GM23338 (cell line): ENCODE measurements around the gene CDK4. TPM values are rescaled to one million over a fixed set of nuclear protein-coding genes. Genes with fewer than 3 reads are reported as not detected.
A peak's percentile ranks its signal among the peaks of the same experiment; 100 is the strongest.

Source experiments
- ATAC-seq: fragments of 200-7000 bp; cut with Tn5 transposase; 3 replicates; pipeline ENCODE4 v1.9.1; 2020
- DNase-seq: peaks from one replicate; pipeline ENCODE4 v3.0.0-alpha.2; 2015; ENCODE audit warnings: low spot score
- H2AFZ ChIP-seq: fragments of 200-600 bp; sonication (generic); 2 replicates; pipeline ENCODE4 v1.8.0; 2016; ENCODE audit warnings: antibody characterized with exemption, mild to moderate bottlenecking, moderate library complexity
- H3F3A ChIP-seq: fragments of 200-600 bp; sonication (generic); replicated peaks from 2 replicates; pipeline ENCODE4 v1.8.0; 2017; ENCODE audit warnings: antibody characterized with exemption, mixed run types, low read depth
- H3K27ac ChIP-seq: fragments of 200-600 bp; sonication (generic); 2 replicates; pipeline ENCODE4 v1.6.1; 2016; ENCODE audit warnings: low read depth
- H3K27me3 ChIP-seq: fragments of 200-600 bp; sonication (generic); 2 replicates; pipeline ENCODE4 v1.8.0; 2016; ENCODE audit warnings: mild to moderate bottlenecking, mixed run types, moderate library complexity; ENCODE audit not compliant: insufficient read depth
- H3K36me3 ChIP-seq: fragments of 200-600 bp; sonication (generic); 2 replicates; pipeline ENCODE4 v1.8.0; 2016; ENCODE audit warnings: mild to moderate bottlenecking; ENCODE audit not compliant: insufficient read depth
- H3K4me1 ChIP-seq: fragments of 200-600 bp; sonication (generic); 2 replicates; pipeline ENCODE4 v1.8.0; 2016; ENCODE audit warnings: mild to moderate bottlenecking, moderate library complexity; ENCODE audit not compliant: insufficient read depth
- H3K4me2 ChIP-seq: fragments of 200-600 bp; sonication (generic); 2 replicates; pipeline ENCODE4 v1.7.1; 2017; ENCODE audit warnings: mixed run types
- H3K4me3 ChIP-seq: fragments of 200-600 bp; sonication (generic); 2 replicates; pipeline ENCODE4 v1.6.1; 2016; ENCODE audit warnings: mixed run types
- H3K79me2 ChIP-seq: fragments of 200-600 bp; sonication (generic); replicated peaks from 2 replicates; pipeline ENCODE4 v1.8.0; 2017; ENCODE audit warnings: mild to moderate bottlenecking; ENCODE audit not compliant: insufficient read depth
- H3K9me2 ChIP-seq: fragments of 200-600 bp; sonication (generic); 2 replicates; pipeline ENCODE4 v1.8.0; 2017; ENCODE audit not compliant: insufficient read depth
- H4K20me1 ChIP-seq: fragments of 200-600 bp; sonication (generic); replicated peaks from 2 replicates; pipeline ENCODE4 v1.8.0; 2017; ENCODE audit warnings: mild to moderate bottlenecking; ENCODE audit not compliant: insufficient read depth
- H3K27ac Mint-ChIP-seq: 2 replicates; pipeline ENCODE4 v1.8.0; 2020; ENCODE audit warnings: inconsistent platforms, mild to moderate bottlenecking, moderate library complexity, mixed read lengths
- H3K27me3 Mint-ChIP-seq: 3 replicates; pipeline ENCODE4 v1.8.0; 2022; ENCODE audit warnings: low read depth, mild to moderate bottlenecking, moderate library complexity, mixed read lengths, inconsistent platforms; ENCODE audit not compliant: insufficient read depth, poor library complexity
- H3K36me3 Mint-ChIP-seq: 3 replicates; pipeline ENCODE4 v1.8.0; 2021; ENCODE audit warnings: low read depth, mild to moderate bottlenecking, inconsistent platforms, moderate library complexity, mixed read lengths
- H3K4me1 Mint-ChIP-seq: 3 replicates; pipeline ENCODE4 v1.8.0; 2020; ENCODE audit warnings: mild to moderate bottlenecking, inconsistent platforms, mixed read lengths
- H3K4me3 Mint-ChIP-seq: 3 replicates; pipeline ENCODE4 v1.8.0; 2021; ENCODE audit warnings: moderate library complexity, mild to moderate bottlenecking, inconsistent platforms, mixed read lengths
- H3K9me3 Mint-ChIP-seq: 3 replicates; pipeline ENCODE4 v1.8.0; 2020; ENCODE audit warnings: moderate library complexity, mild to moderate bottlenecking, inconsistent platforms, mixed read lengths
- CREB1 ChIP-seq: fragments of 250-450 bp; sonication (Bioruptor Pico); IDR thresholded peaks from 2 replicates; pipeline ENCODE4 v1.5.0; 2020; ENCODE audit warnings: low read depth, mild to moderate bottlenecking, moderate library complexity
- ETS1 ChIP-seq: IDR thresholded peaks from 2 replicates; pipeline ENCODE4 v1.6.1; 2016; ENCODE audit warnings: antibody characterized with exemption
- EZH2 ChIP-seq: fragments of 200-600 bp; sonication (generic); IDR thresholded peaks from one replicate; pipeline ENCODE4 v1.8.0; 2017; ENCODE audit warnings: antibody characterized with exemption, mild to moderate bottlenecking, low read depth; ENCODE audit not compliant: unreplicated experiment
- EZH2phosphoT487 ChIP-seq: fragments of 200-600 bp; sonication (generic); IDR thresholded peaks from one replicate; pipeline ENCODE4 v1.8.1; 2018; ENCODE audit warnings: antibody characterized with exemption; ENCODE audit not compliant: unreplicated experiment
- JUNB ChIP-seq: IDR thresholded peaks from one replicate; pipeline ENCODE4 v1.6.1; 2016; ENCODE audit warnings: antibody characterized with exemption; ENCODE audit not compliant: unreplicated experiment
- NANOG ChIP-seq: IDR thresholded peaks from 2 replicates; pipeline ENCODE4 v1.6.1; 2016; ENCODE audit warnings: antibody characterized with exemption, borderline replicate concordance
- POLR2AphosphoS5 ChIP-seq: IDR thresholded peaks from 2 replicates; pipeline ENCODE4 v1.6.1; 2016; ENCODE audit warnings: antibody characterized with exemption, low read depth
- STAT1 ChIP-seq: IDR thresholded peaks from one replicate; pipeline ENCODE4 v1.6.1; 2016; ENCODE audit warnings: antibody characterized with exemption; ENCODE audit not compliant: unreplicated experiment
- ZNF114 ChIP-seq: fragments of 250-450 bp; sonication (Bioruptor Pico); IDR thresholded peaks from 2 replicates; pipeline ENCODE4 v1.5.0; 2020; ENCODE audit warnings: mild to moderate bottlenecking, moderate library complexity
- ZNF331 ChIP-seq: fragments of 250-450 bp; sonication (Bioruptor Pico); IDR thresholded peaks from 2 replicates; pipeline ENCODE4 v1.5.0; 2020; ENCODE audit warnings: low read depth, mild to moderate bottlenecking, moderate library complexity
- polyA plus RNA-seq: library from polyadenylated mRNA; unstranded; fragments of >200 nt; fragmentation: Nextera tagmentation; extraction: Ambion mirVana; gene quantifications from 2 replicates; pipeline ENCODE4 v1.2.1, GENCODE V29; 2016
- total RNA-seq: library from RNA; depleted of rRNA; stranded (reverse); fragments of >200 nt; shearing (Covaris generic); gene quantifications from 2 replicates; pipeline ENCODE4 v1.2.3, GENCODE V29; 2014
- TF ChIP-seq, protein P1 (sequence below): fragments of 250-450 bp; sonication (Bioruptor Pico); IDR thresholded peaks from 2 replicates; pipeline ENCODE4 v1.5.0; 2020; ENCODE audit warnings: mild to moderate bottlenecking, moderate library complexity
- TF ChIP-seq, protein P2 (sequence below): IDR thresholded peaks from one replicate; pipeline ENCODE4 v1.6.1; 2018; ENCODE audit warnings: antibody characterized with exemption; ENCODE audit not compliant: unreplicated experiment
- TF ChIP-seq, protein P3 (sequence below), 2 experiments: fragments of 200-600 bp in 1 of 2; sonication (generic) in 1 of 2; conservative IDR thresholded peaks; 2 replicates each; pipeline versions ENCODE4 v1.5.1 to v1.6.1; 2016 to 2017; ENCODE audit warnings: antibody characterized with exemption in 2 of 2, low read depth in 2 of 2, mild to moderate bottlenecking in 2 of 2, moderate library complexity in 1 of 2

Gene CDK4
- total and polyA plus RNA-seq, 2 experiments from 2014 or later = 105 to 198 TPM

DNA sequence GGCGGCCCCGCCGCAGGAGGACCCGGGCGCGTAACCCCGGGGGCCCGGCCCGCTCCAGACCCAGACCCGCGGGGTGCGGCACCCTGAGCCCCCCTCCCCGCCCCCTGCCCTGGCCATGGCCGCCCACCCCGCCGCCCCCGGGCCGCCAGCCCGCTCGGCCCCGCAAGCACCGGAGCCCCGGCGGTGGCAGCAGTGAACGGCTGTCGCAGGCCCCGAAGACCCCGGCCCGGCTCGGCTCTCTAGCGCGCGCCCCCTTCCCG lies 3.0 kb upstream of the CDK4 start:
- Histone ChIP-seq H3K36me3 (no peaks in the 10 kb centered on the region), H3K27ac (no peak overlapping the region), H3K9me2 (no peaks in the 10 kb centered on the region), H3K4me1 (peaks cover 36% of the 10 kb centered on the region), H4K20me1 (peaks cover 4% of the 10 kb centered on the region; the same call in 1 of the 2 replicates), H3K79me2 (peaks cover 19% of the 10 kb centered on the region), H3K4me2 (peak overlapping the region; percentile 97; the same call in 1 of the 2 replicates), H3F3A (peaks cover 19% of the 10 kb centered on the region), H2AFZ (no peak overlapping the region), H3K27me3 (peaks cover 65% of the 10 kb centered on the region), H3K4me3 (peak overlapping the region; percentile 83)
- DNase-seq (no peak), ATAC-seq (no peak)
- Mint-ChIP-seq H3K36me3 (peaks cover 18% of the 10 kb centered on the region), H3K27me3 (peaks cover 64% of the 10 kb centered on the region), H3K27ac (no peak overlapping the region), H3K4me3 (peak overlapping the region; percentile 87; the same call in 1 of the 3 replicates), H3K4me1 (peaks cover 39% of the 10 kb centered on the region), H3K9me3 (no peaks in the 10 kb centered on the region; the same call in 2 of the 3 replicates)
- TF ChIP-seq JUNB (no peak), EZH2 (no peak), ETS1 (no peak), STAT1 (no peak), ZNF114 (CRISPR knock-in tag) (no peak), CREB1 (CRISPR knock-in tag) (no peak), EZH2phosphoT487 (no peak), ZNF331 (CRISPR knock-in tag) (no peak), NANOG (no peak), POLR2AphosphoS5 (no peak)
- TF ChIP-seq, protein P1, sequence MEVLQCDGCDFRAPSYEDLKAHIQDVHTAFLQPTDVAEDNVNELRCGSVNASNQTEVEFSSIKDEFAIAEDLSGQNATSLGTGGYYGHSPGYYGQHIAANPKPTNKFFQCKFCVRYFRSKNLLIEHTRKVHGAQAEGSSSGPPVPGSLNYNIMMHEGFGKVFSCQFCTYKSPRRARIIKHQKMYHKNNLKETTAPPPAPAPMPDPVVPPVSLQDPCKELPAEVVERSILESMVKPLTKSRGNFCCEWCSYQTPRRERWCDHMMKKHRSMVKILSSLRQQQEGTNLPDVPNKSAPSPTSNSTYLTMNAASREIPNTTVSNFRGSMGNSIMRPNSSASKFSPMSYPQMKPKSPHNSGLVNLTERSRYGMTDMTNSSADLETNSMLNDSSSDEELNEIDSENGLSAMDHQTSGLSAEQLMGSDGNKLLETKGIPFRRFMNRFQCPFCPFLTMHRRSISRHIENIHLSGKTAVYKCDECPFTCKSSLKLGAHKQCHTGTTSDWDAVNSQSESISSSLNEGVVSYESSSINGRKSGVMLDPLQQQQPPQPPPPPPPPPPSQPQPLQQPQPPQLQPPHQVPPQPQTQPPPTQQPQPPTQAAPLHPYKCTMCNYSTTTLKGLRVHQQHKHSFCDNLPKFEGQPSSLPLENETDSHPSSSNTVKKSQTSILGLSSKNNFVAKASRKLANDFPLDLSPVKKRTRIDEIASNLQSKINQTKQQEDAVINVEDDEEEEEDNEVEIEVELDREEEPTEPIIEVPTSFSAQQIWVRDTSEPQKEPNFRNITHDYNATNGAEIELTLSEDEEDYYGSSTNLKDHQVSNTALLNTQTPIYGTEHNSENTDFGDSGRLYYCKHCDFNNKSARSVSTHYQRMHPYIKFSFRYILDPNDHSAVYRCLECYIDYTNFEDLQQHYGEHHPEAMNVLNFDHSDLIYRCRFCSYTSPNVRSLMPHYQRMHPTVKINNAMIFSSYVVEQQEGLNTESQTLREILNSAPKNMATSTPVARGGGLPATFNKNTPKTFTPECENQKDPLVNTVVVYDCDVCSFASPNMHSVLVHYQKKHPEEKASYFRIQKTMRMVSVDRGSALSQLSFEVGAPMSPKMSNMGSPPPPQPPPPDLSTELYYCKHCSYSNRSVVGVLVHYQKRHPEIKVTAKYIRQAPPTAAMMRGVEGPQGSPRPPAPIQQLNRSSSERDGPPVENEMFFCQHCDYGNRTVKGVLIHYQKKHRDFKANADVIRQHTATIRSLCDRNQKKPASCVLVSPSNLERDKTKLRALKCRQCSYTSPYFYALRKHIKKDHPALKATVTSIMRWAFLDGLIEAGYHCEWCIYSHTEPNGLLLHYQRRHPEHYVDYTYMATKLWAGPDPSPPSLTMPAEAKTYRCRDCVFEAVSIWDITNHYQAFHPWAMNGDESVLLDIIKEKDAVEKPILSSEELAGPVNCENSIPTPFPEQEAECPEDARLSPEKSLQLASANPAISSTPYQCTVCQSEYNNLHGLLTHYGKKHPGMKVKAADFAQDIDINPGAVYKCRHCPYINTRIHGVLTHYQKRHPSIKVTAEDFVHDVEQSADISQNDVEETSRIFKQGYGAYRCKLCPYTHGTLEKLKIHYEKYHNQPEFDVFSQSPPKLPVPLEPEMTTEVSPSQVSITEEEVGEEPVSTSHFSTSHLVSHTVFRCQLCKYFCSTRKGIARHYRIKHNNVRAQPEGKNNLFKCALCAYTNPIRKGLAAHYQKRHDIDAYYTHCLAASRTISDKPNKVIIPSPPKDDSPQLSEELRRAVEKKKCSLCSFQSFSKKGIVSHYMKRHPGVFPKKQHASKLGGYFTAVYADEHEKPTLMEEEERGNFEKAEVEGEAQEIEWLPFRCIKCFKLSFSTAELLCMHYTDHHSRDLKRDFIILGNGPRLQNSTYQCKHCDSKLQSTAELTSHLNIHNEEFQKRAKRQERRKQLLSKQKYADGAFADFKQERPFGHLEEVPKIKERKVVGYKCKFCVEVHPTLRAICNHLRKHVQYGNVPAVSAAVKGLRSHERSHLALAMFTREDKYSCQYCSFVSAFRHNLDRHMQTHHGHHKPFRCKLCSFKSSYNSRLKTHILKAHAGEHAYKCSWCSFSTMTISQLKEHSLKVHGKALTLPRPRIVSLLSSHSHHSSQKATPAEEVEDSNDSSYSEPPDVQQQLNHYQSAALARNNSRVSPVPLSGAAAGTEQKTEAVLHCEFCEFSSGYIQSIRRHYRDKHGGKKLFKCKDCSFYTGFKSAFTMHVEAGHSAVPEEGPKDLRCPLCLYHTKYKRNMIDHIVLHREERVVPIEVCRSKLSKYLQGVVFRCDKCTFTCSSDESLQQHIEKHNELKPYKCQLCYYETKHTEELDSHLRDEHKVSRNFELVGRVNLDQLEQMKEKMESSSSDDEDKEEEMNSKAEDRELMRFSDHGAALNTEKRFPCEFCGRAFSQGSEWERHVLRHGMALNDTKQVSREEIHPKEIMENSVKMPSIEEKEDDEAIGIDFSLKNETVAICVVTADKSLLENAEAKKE (CRISPR knock-in tag) = no peak
- TF ChIP-seq, protein P2, sequence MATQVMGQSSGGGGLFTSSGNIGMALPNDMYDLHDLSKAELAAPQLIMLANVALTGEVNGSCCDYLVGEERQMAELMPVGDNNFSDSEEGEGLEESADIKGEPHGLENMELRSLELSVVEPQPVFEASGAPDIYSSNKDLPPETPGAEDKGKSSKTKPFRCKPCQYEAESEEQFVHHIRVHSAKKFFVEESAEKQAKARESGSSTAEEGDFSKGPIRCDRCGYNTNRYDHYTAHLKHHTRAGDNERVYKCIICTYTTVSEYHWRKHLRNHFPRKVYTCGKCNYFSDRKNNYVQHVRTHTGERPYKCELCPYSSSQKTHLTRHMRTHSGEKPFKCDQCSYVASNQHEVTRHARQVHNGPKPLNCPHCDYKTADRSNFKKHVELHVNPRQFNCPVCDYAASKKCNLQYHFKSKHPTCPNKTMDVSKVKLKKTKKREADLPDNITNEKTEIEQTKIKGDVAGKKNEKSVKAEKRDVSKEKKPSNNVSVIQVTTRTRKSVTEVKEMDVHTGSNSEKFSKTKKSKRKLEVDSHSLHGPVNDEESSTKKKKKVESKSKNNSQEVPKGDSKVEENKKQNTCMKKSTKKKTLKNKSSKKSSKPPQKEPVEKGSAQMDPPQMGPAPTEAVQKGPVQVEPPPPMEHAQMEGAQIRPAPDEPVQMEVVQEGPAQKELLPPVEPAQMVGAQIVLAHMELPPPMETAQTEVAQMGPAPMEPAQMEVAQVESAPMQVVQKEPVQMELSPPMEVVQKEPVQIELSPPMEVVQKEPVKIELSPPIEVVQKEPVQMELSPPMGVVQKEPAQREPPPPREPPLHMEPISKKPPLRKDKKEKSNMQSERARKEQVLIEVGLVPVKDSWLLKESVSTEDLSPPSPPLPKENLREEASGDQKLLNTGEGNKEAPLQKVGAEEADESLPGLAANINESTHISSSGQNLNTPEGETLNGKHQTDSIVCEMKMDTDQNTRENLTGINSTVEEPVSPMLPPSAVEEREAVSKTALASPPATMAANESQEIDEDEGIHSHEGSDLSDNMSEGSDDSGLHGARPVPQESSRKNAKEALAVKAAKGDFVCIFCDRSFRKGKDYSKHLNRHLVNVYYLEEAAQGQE = no peak
- TF ChIP-seq, protein P3, sequence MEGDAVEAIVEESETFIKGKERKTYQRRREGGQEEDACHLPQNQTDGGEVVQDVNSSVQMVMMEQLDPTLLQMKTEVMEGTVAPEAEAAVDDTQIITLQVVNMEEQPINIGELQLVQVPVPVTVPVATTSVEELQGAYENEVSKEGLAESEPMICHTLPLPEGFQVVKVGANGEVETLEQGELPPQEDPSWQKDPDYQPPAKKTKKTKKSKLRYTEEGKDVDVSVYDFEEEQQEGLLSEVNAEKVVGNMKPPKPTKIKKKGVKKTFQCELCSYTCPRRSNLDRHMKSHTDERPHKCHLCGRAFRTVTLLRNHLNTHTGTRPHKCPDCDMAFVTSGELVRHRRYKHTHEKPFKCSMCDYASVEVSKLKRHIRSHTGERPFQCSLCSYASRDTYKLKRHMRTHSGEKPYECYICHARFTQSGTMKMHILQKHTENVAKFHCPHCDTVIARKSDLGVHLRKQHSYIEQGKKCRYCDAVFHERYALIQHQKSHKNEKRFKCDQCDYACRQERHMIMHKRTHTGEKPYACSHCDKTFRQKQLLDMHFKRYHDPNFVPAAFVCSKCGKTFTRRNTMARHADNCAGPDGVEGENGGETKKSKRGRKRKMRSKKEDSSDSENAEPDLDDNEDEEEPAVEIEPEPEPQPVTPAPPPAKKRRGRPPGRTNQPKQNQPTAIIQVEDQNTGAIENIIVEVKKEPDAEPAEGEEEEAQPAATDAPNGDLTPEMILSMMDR (conservative IDR thresholded peaks at IDR 0.05; ENCODE audit: low read depth in 2 of 2) = no peak
